ENCODE measurements around the gene FOXN3.

GRCh38 chr14:89294872-89295271, 122.2 kb downstream of the FOXN3 start:
- no peak for TF ChIP-seq SP1 (IDR thresholded peaks at IDR 0.05)
- TF ChIP-seq SUZ12 (IDR thresholded peaks at IDR 0.05): no peak
- no peak for TF ChIP-seq ARNT (IDR thresholded peaks at IDR 0.05)
- no peak for TF ChIP-seq NFRKB (IDR thresholded peaks at IDR 0.05)
- TF ChIP-seq FOXM1 (IDR thresholded peaks at IDR 0.05; ENCODE audit: borderline replicate concordance): no peak
- TF ChIP-seq BHLHE40 (IDR thresholded peaks at IDR 0.05; ENCODE audit: borderline replicate concordance): no peak
- no peak for TF ChIP-seq LEF1 (IDR thresholded peaks at IDR 0.05; ENCODE audit: borderline replicate concordance)
